Vagina (tissue), 2 donors: Measurements from ENCODE around the gene ARPC1B.

Experiments used
- POLR2A ChIP-seq, 2 donors: fragments of 450-650 bp; IDR thresholded peaks; one replicate each; pipeline ENCODE4 v1.6.1; 2017; ENCODE audit warnings: antibody characterized with exemption in 2 of 2, mild to moderate bottlenecking in 2 of 2, moderate library complexity in 2 of 2
- TF ChIP-seq, protein P1 (sequence below), 3 experiments: fragments of 450-650 bp in 2 of 3; fragments of 200-600 bp in 1 of 3; sonication (generic) in 1 of 3; IDR thresholded peaks; one replicate each; pipeline ENCODE4 v1.5.1; 2017 to 2019; ENCODE audit warnings: antibody characterized with exemption in 3 of 3, mild to moderate bottlenecking in 2 of 3, moderate library complexity in 2 of 3

DNA sequence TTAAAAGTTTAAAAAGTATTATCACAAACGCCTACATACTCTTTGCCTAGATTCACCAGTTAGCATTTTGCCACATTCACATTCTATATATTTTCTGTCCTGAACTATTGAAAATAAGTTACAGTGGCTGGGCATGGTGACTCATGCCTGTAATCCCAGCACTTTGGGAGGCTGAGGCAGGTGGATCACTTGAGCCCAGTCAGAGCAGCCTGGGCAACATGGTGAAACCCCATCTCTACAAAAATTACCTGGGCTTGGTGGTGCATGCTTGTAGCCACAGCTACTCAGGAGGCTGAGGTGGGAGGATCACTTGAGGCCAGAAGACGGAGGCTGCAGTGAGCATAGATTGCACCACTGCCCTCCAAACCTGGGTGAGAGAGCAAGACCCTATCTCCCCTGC lies 43.5 kb upstream of the ARPC1B start:
- TF ChIP-seq POLR2A (IDR thresholded peaks at IDR 0.05): no peak
- TF ChIP-seq, protein P1, sequence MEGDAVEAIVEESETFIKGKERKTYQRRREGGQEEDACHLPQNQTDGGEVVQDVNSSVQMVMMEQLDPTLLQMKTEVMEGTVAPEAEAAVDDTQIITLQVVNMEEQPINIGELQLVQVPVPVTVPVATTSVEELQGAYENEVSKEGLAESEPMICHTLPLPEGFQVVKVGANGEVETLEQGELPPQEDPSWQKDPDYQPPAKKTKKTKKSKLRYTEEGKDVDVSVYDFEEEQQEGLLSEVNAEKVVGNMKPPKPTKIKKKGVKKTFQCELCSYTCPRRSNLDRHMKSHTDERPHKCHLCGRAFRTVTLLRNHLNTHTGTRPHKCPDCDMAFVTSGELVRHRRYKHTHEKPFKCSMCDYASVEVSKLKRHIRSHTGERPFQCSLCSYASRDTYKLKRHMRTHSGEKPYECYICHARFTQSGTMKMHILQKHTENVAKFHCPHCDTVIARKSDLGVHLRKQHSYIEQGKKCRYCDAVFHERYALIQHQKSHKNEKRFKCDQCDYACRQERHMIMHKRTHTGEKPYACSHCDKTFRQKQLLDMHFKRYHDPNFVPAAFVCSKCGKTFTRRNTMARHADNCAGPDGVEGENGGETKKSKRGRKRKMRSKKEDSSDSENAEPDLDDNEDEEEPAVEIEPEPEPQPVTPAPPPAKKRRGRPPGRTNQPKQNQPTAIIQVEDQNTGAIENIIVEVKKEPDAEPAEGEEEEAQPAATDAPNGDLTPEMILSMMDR (IDR thresholded peaks at IDR 0.05): no peak
